ELF-1 (cell line): ENCODE results near the gene ATP8A1.
"Not testable (repeated sequence)": the region's sequence is repeated elsewhere in the genome, so short reads cannot be mapped to it uniquely, and the experiment has no call there.

Experiments
- DNase-seq: peaks from one replicate; pipeline ENCODE4 v3.0.0-alpha.2; 2016; ENCODE audit warnings: low read depth, low spot score

Gene ATP8A1

GRCh38 chr4:42411803-42412202, 245.1 kb downstream of the ATP8A1 start:
- DNase-seq = no peak

DNA sequence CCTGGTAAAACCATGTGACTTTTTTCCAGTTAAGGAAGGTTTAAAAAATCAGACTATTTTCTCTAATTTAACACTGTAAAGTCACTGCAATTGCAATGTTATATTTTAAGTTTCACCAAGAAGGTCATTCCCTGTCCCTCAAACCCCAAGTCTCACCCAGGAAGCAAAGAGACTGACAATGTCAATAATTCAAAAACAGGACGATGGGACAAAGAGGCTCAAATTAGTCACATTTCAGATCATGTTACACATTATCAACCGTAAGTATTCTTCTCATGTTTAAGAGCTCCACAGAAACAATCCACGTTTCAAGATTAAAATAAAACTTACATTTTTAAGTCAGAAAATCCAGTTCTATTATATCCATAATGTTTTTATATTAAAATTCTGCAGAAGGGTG, 246.5 kb downstream of the ATP8A1 start:
- no peak for DNase-seq

- peak; percentile 16 for DNase-seq
These were observed 252.9 kb downstream of the ATP8A1 start for GRCh38 chr4:42404001-42404400.

DNA sequence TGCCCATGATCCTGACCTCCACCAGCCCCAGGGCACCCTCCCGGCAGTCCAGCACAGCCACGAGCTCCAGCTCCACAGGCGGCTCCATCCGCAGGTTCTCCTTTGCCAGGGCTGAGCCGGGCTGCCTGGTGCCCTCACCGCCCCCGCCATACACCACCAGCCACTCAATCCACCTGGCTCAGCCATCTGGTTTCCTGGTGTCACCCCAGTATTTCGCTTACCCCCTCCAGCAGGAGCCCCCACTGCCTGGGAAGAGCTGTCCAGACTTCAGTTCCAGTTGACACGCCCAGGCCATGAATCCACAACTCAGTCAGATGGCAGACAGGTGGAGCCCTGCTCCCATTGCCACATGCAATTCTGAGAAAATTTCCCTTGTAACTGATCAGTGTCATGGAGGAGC, 255.7 kb downstream of the ATP8A1 start:
- DNase-seq = peak; percentile 27

DNA sequence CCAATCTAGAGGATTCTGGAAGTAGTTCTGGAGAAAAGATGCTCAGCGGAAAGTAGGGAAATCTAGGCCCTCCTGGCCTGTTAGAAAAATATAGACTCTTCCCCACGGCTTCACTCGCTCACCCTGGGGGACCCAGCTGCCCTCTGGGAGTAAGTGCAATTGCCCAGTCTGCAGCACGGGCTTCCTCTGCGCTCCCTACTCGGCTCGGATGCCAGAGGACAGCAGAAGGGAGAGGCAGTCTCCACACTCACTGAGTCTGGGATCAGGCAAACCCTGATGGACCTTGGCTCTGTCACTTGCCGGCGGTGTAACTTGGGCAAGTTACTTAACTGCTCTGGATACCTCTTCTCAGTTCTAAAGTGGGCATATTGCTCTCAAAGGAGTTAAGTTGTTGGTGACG, 257.5 kb downstream of the ATP8A1 start:
- peak; percentile 44 for DNase-seq

DNA sequence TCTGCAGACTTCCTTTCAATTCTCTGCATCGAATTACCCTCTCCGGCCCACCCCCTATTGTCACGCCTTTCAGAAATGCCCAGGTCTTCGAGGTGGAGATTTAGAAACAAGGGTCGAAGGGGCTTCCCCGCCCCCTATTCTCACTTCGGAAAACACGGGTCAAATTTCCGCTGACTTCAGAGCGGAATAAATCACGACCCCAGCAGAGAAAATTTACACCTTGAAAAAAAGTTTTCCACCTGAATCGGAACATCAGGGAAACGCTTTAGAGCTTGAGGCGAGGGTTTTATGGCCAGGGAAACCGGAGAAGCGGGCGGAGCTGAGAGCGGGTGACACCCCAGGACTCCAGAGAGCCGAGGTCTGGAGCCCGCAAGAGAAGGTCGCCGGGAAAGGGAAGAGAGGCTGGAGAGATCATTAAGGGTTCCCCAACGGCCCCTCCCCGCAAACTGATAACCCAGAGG, 258.0 kb downstream of the ATP8A1 start:
- DNase-seq = no peak

- DNase-seq = peak; percentile 71
These were observed 258.6 kb downstream of the ATP8A1 start for GRCh38 chr4:42398171-42398870.

GRCh38 chr4:42397635-42398170, 259.2 kb downstream of the ATP8A1 start:
- no peak for DNase-seq

DNA sequence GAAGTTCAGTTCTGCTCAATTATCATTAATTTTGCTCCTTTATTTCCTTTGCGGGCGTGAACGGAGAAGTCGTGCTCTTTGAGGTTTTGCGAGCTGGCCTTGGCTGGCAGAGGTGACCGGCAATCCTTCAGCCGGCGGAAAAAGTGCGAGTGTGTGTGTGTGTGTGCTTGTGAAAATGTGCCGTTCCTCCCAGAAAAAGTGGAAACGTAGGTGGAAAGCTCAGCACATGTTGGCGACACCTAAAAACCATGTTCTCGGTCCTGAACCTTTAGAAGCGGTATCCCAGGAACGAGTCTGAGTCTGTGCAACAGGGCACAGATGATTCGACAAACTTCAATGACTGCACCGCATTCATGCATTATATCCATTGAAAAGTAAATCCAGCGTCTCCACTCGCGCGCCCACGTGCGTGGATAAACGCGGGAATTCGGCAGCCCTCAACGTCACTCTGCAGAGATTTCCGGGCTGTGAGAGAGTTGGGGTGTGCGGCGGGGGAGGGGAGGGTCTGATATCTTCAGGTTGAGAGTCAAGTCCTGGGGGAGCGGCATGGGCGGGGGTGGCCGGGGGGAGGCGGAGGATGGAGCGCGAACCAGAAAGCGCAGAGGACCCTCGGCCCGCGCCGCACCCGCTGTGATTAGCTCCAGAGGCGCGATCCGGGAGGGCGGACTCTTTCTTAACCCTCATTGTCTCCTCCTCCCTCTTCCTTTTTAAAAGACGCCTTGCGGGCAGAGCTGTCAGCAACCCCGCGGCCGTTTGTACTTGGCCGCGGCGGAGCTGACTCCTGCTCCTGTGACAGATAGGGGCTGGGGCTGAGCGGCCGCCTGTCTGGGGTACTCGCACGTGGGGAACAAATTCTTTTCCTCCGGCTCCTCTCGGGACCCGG, 259.9 kb downstream of the ATP8A1 start, which contains the start of gene SHISA3:
Gene SHISA3 (plus strand): TSS at position 737 of the 883 bp plus-strand sequence. CDS start 569 bp downstream, outside the sequence.
- DNase-seq = peak; percentile 87

DNA sequence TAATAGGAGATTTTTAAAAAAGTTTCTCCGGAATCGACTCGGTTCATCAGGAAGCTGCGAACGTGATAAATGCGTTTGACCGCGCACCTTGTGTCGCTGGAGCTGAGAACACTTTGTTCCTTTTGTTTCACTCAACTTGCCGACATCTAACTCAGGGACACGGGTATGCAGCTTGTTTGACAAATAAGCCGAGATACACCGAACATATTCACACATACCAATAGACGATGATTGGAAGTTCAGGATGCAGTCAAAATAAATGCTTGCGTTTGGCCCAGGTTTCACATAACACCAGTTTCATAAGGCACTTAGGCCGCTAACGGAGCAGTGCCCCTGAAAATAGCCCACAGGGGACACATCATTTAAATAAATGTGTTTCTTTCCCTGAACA, 260.5 kb downstream of the ATP8A1 start:
- DNase-seq = no peak

GRCh38 chr4:42395595-42395994, 261.3 kb downstream of the ATP8A1 start:
- no peak for DNase-seq

GRCh38 chr4:42392436-42392835, 264.5 kb downstream of the ATP8A1 start:
- DNase-seq = no peak

GRCh38 chr4:42391981-42392380, 264.9 kb downstream of the ATP8A1 start:
- DNase-seq = no peak

- DNase-seq = no peak
These were observed 265.6 kb downstream of the ATP8A1 start for GRCh38 chr4:42391355-42391664.

- DNase-seq = no peak
These were observed 266.1 kb downstream of the ATP8A1 start for GRCh38 chr4:42390622-42391354.

- DNase-seq = no peak
These were observed 271.4 kb downstream of the ATP8A1 start for GRCh38 chr4:42385516-42385915.

DNA sequence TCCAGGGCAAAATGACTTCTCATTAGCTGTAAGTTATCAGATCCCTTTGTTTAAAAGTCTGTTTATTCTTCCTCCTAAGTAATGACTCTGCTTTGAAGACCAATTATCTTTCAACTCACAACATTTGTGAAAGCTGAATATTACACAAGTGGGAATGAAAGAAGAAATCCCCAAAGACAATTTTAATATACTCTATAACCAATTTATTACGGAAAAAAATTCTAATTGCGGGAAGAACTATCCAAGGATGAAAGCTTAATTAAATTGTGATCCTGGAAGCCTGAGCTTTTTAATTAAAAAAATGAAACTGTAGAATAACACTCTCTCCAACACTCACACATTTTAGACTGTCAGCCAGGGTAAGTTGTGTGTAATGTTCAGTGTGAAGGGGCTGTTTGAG, 275.2 kb downstream of the ATP8A1 start:
- DNase-seq = no peak

GRCh38 chr4:42377497-42377896, 279.4 kb downstream of the ATP8A1 start:
- DNase-seq = no peak

- DNase-seq = not testable (repeated sequence)
These were observed 284.6 kb downstream of the ATP8A1 start for GRCh38 chr4:42372303-42372702.

- DNase-seq = no peak
These were observed 285.3 kb downstream of the ATP8A1 start for GRCh38 chr4:42371305-42372252.

- DNase-seq = no peak
These were observed 287.4 kb downstream of the ATP8A1 start for GRCh38 chr4:42369489-42369888.
